SJSA1 (cell line): ENCODE results near the gene RDH5. TPM values are rescaled to one million over a fixed set of nuclear protein-coding genes. Genes with fewer than 3 reads are reported as not detected.
A peak's percentile ranks its signal among the peaks of the same experiment; 100 is the strongest.

Experiments
- DNase-seq, 2 experiments: peaks; one replicate each; pipeline ENCODE4 v3.0.0-alpha.2; 2015 to 2020; ENCODE audit warnings: low spot score in 2 of 2, low read depth in 1 of 2
- H3K27ac ChIP-seq: fragments of 250-450 bp; sonication (Bioruptor Pico); 2 replicates; pipeline ENCODE4 v1.5.1; 2020; ENCODE audit warnings: mild to moderate bottlenecking, moderate library complexity
- H3K27me3 ChIP-seq: fragments of 250-450 bp; sonication (Bioruptor Pico); replicated peaks from 2 replicates; pipeline ENCODE4 v1.5.1; 2020; ENCODE audit warnings: mild to moderate bottlenecking, moderate library complexity
- H3K36me3 ChIP-seq: fragments of 250-450 bp; sonication (Bioruptor Pico); 2 replicates; pipeline ENCODE4 v1.5.1; 2020; ENCODE audit warnings: mild to moderate bottlenecking
- H3K4me1 ChIP-seq: fragments of 250-450 bp; sonication (Bioruptor Pico); replicated peaks from 2 replicates; pipeline ENCODE4 v1.6.1; 2021; ENCODE audit warnings: mild to moderate bottlenecking
- H3K4me3 ChIP-seq: fragments of 250-450 bp; sonication (Bioruptor Pico); 2 replicates; pipeline ENCODE4 v1.5.1; 2020; ENCODE audit warnings: mild to moderate bottlenecking
- H3K9me3 ChIP-seq: fragments of 250-450 bp; sonication (Bioruptor Pico); replicated peaks from 2 replicates; pipeline ENCODE4 v1.5.1; 2020; ENCODE audit warnings: mild to moderate bottlenecking
- total RNA-seq: library from RNA; depleted of rRNA; stranded (reverse); fragments of >200 nt; shearing (Covaris generic); gene quantifications from 2 replicates; pipeline ENCODE4 v1.2.3, GENCODE V29; 2014; rRNA removed

The RDH5 gene
- total RNA-seq = 0.22 and 1.9 TPM in 2 replicates

GRCh38 chr12:55720071-55720564 is at the start of gene RDH5:
Gene RDH5 (plus strand): TSS chr12:55720393. CDS start chr12:55721185, 792 bp downstream.
- no peak for DNase-seq
- Histone ChIP-seq H3K27ac (no peak within 1 kb of the TSS), H3K36me3 (peaks cover 34% of the 10 kb centered on the region), H3K9me3 (no peaks in the 10 kb centered on the region), H3K27me3 (no peaks in the 10 kb centered on the region), H3K4me3 (no peak within 1 kb of the TSS), H3K4me1 (peaks cover 42% of the 10 kb centered on the region)

- no peak for DNase-seq
Observed at GRCh38 chr12:55671746-55672145, 48.4 kb upstream of the RDH5 start.

GRCh38 chr12:55673638-55674037 is 46.6 kb upstream of the RDH5 start:
- no peaks in the 10 kb centered on the region for H3K4me1 ChIP-seq
- H3K4me3 ChIP-seq = no peak overlapping the region
- H3K36me3 ChIP-seq = no peaks in the 10 kb centered on the region
- peaks cover 6% of the 10 kb centered on the region; the same call in 1 of the 2 replicates for H3K27me3 ChIP-seq
- no peak for DNase-seq
- no peak overlapping the region for H3K27ac ChIP-seq
- H3K9me3 ChIP-seq = no peaks in the 10 kb centered on the region

More at GRCh38 chr12:55671746-55672145, 48.4 kb upstream of the RDH5 start:
- Histone ChIP-seq H3K9me3 (no peaks in the 10 kb centered on the region), H3K27me3 (peaks cover 6% of the 10 kb centered on the region; the same call in 1 of the 2 replicates), H3K4me3 (no peak overlapping the region), H3K27ac (no peak overlapping the region), H3K36me3 (no peaks in the 10 kb centered on the region), H3K4me1 (no peaks in the 10 kb centered on the region)

- Histone ChIP-seq H3K9me3 (no peaks in the 10 kb centered on the region), H3K27me3 (peaks cover 6% of the 10 kb centered on the region; the same call in 1 of the 2 replicates), H3K4me3 (no peak overlapping the region), H3K4me1 (no peaks in the 10 kb centered on the region), H3K27ac (no peak overlapping the region), H3K36me3 (no peaks in the 10 kb centered on the region)
- no peak for DNase-seq
Observed at GRCh38 chr12:55675666-55676065, 44.5 kb upstream of the RDH5 start.

- Histone ChIP-seq H3K4me1 (no peaks in the 10 kb centered on the region), H3K27ac (no peak overlapping the region)
- no peak for DNase-seq
Observed at GRCh38 chr12:55676707-55677106, 43.5 kb upstream of the RDH5 start.

GRCh38 chr12:55679691-55680090 is 40.5 kb upstream of the RDH5 start:
- Histone ChIP-seq H3K27ac (no peak overlapping the region), H3K9me3 (no peaks in the 10 kb centered on the region), H3K27me3 (peaks cover 14% of the 10 kb centered on the region; the same call in 1 of the 2 replicates), H3K4me1 (no peaks in the 10 kb centered on the region), H3K36me3 (no peaks in the 10 kb centered on the region), H3K4me3 (no peak overlapping the region)
- DNase-seq = no peak

More at GRCh38 chr12:55676707-55677106, 43.5 kb upstream of the RDH5 start:
- peaks cover 7% of the 10 kb centered on the region; the same call in 1 of the 2 replicates for H3K27me3 ChIP-seq
- no peaks in the 10 kb centered on the region for H3K36me3 ChIP-seq
- H3K4me3 ChIP-seq = no peak overlapping the region
- no peaks in the 10 kb centered on the region for H3K9me3 ChIP-seq

- Histone ChIP-seq H3K36me3 (no peaks in the 10 kb centered on the region), H3K27ac (no peak overlapping the region), H3K4me1 (no peaks in the 10 kb centered on the region), H3K27me3 (peaks cover 9% of the 10 kb centered on the region; the same call in 1 of the 2 replicates), H3K9me3 (no peaks in the 10 kb centered on the region), H3K4me3 (no peak overlapping the region)
- peak in 1 of 2 experiments; percentile 20 for DNase-seq
Observed at GRCh38 chr12:55681142-55682077, 38.8 kb upstream of the RDH5 start.

- H3K9me3 ChIP-seq = no peaks in the 10 kb centered on the region
- H3K4me3 ChIP-seq = no peak overlapping the region
- no peak for DNase-seq
Observed at GRCh38 chr12:55682087-55682796, 38.0 kb upstream of the RDH5 start.

GRCh38 chr12:55683676-55684075 is 36.5 kb upstream of the RDH5 start:
- Histone ChIP-seq H3K36me3 (no peaks in the 10 kb centered on the region), H3K27me3 (peaks cover 9% of the 10 kb centered on the region; the same call in 1 of the 2 replicates), H3K9me3 (no peaks in the 10 kb centered on the region), H3K27ac (no peak overlapping the region), H3K4me1 (no peaks in the 10 kb centered on the region), H3K4me3 (no peak overlapping the region)
- DNase-seq = no peak

More at GRCh38 chr12:55682087-55682796, 38.0 kb upstream of the RDH5 start:
- H3K27ac ChIP-seq = no peak overlapping the region
- no peaks in the 10 kb centered on the region for H3K4me1 ChIP-seq
- H3K27me3 ChIP-seq = peaks cover 9% of the 10 kb centered on the region; the same call in 1 of the 2 replicates
- no peaks in the 10 kb centered on the region for H3K36me3 ChIP-seq

- Histone ChIP-seq H3K4me1 (no peaks in the 10 kb centered on the region), H3K4me3 (no peak overlapping the region), H3K36me3 (no peaks in the 10 kb centered on the region), H3K27me3 (peaks cover 9% of the 10 kb centered on the region; the same call in 1 of the 2 replicates), H3K27ac (no peak overlapping the region), H3K9me3 (no peaks in the 10 kb centered on the region)
- DNase-seq = no peak
Observed at GRCh38 chr12:55684761-55685370, 35.3 kb upstream of the RDH5 start.

GRCh38 chr12:55685671-55686070 is 34.5 kb upstream of the RDH5 start:
- DNase-seq = no peak
- H3K27ac ChIP-seq = no peak overlapping the region
- no peaks in the 10 kb centered on the region for H3K9me3 ChIP-seq
- H3K36me3 ChIP-seq = no peaks in the 10 kb centered on the region
- no peaks in the 10 kb centered on the region for H3K4me1 ChIP-seq
- peaks cover 9% of the 10 kb centered on the region; the same call in 1 of the 2 replicates for H3K27me3 ChIP-seq
- H3K4me3 ChIP-seq = no peak overlapping the region

- H3K27ac ChIP-seq = no peak overlapping the region
- DNase-seq = no peak
Observed at GRCh38 chr12:55686366-55687010, 33.7 kb upstream of the RDH5 start.

GRCh38 chr12:55687746-55688145 is 32.4 kb upstream of the RDH5 start:
- Histone ChIP-seq H3K4me1 (no peaks in the 10 kb centered on the region), H3K4me3 (no peak overlapping the region), H3K9me3 (no peaks in the 10 kb centered on the region), H3K27ac (no peak overlapping the region), H3K36me3 (no peaks in the 10 kb centered on the region), H3K27me3 (peaks cover 5% of the 10 kb centered on the region; the same call in 1 of the 2 replicates)
- no peak for DNase-seq

More at GRCh38 chr12:55686366-55687010, 33.7 kb upstream of the RDH5 start:
- no peaks in the 10 kb centered on the region for H3K36me3 ChIP-seq
- no peak overlapping the region for H3K4me3 ChIP-seq
- H3K27me3 ChIP-seq = peaks cover 9% of the 10 kb centered on the region; the same call in 1 of the 2 replicates
- no peaks in the 10 kb centered on the region for H3K4me1 ChIP-seq
- H3K9me3 ChIP-seq = no peaks in the 10 kb centered on the region
